DOHH2 (cell line): Measurements from ENCODE around the gene SRP72.

ENCODE experiments used
- H3F3A ChIP-seq: fragments of 200-600 bp; sonication (generic), shearing (Covaris generic); 2 replicates; pipeline ENCODE4 v1.6.0; 2016; ENCODE audit warnings: antibody characterized with exemption, mild to moderate bottlenecking; ENCODE audit not compliant: control insufficient read depth, insufficient read depth
- H3K27ac ChIP-seq: fragments of 200-600 bp; sonication (generic); 2 replicates; pipeline ENCODE4 v1.5.1; 2014; ENCODE audit warnings: low read depth, mild to moderate bottlenecking, low read length, moderate library complexity
- H3K27me3 ChIP-seq: fragments of 200-600 bp; sonication (generic); 2 replicates; pipeline ENCODE4 v1.6.1; 2014; ENCODE audit warnings: mild to moderate bottlenecking, low read length, mixed read lengths; ENCODE audit not compliant: control insufficient read depth
- H3K36me3 ChIP-seq: fragments of 200-600 bp; sonication (generic); 2 replicates; pipeline ENCODE4 v1.6.1; 2014; ENCODE audit warnings: mild to moderate bottlenecking, low read length, moderate library complexity, mixed read lengths; ENCODE audit not compliant: control insufficient read depth
- H3K4me1 ChIP-seq: fragments of 200-600 bp; sonication (generic); 2 replicates; pipeline ENCODE4 v1.6.1; 2014; ENCODE audit warnings: mild to moderate bottlenecking, low read length, mixed read lengths; ENCODE audit not compliant: control insufficient read depth
- H3K4me2 ChIP-seq: fragments of 200-600 bp; sonication (generic); 2 replicates; pipeline ENCODE4 v1.6.0; 2014; ENCODE audit warnings: mild to moderate bottlenecking, low read length, moderate library complexity
- H3K4me3 ChIP-seq: fragments of 200-600 bp; sonication (generic); 2 replicates; pipeline ENCODE4 v1.5.1; 2014; ENCODE audit warnings: mild to moderate bottlenecking, low read length, mixed read lengths
- H3K79me2 ChIP-seq: fragments of 200-600 bp; sonication (generic); 2 replicates; pipeline ENCODE4 v1.6.1; 2014; ENCODE audit warnings: mild to moderate bottlenecking, low read length, mixed read lengths; ENCODE audit not compliant: control insufficient read depth
- H3K9me2 ChIP-seq: fragments of 200-600 bp; sonication (generic); replicated peaks from 2 replicates; pipeline ENCODE4 v1.6.1; 2014; ENCODE audit warnings: mild to moderate bottlenecking, low read length, mixed read lengths; ENCODE audit not compliant: control insufficient read depth
- H3K9me3 ChIP-seq: fragments of 200-600 bp; sonication (generic); 2 replicates; pipeline ENCODE4 v1.6.1; 2014; ENCODE audit warnings: antibody characterized with exemption, low read length, mixed read lengths; ENCODE audit not compliant: control insufficient read depth, insufficient read depth
- H4K20me1 ChIP-seq: fragments of 200-600 bp; sonication (generic); 2 replicates; pipeline ENCODE4 v1.6.0; 2014; ENCODE audit warnings: low read depth, mild to moderate bottlenecking, antibody characterized with exemption, low read length, moderate library complexity; ENCODE audit not compliant: control insufficient read depth, insufficient read depth
- EZH2phosphoT487 ChIP-seq: fragments of 200-600 bp; sonication (generic); IDR thresholded peaks from 2 replicates; pipeline ENCODE4 v1.6.1; 2017; ENCODE audit warnings: borderline replicate concordance, mild to moderate bottlenecking, antibody characterized with exemption, low read length, moderate library complexity, mixed read lengths
- TF ChIP-seq, protein P1 (sequence below): fragments of 200-600 bp; sonication (generic); IDR thresholded peaks from one replicate; pipeline ENCODE4 v1.5.1; 2014; ENCODE audit warnings: antibody characterized with exemption, mild to moderate bottlenecking, low read depth, low read length; ENCODE audit not compliant: poor library complexity, severe bottlenecking

The SRP72 gene

DNA sequence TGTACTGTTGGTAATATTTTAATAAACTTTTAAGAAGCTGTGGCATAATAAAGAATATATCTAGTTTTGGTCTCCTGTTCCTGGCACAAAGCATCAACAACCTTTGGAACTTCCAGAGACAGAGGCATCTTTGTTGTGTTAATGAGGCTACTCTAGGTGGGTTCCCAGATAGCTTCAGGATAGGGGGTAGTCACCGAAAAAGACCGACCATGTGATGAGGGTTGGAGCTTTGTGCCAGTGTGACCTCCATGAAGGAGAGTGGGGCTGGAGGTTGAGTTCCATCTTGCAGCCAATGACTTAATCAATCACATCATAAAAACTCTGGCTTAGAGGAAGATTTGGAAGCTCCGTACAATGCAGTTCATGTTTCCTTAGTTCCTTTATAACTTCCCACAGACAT is 41.9 kb upstream of the SRP72 start:
- peak overlapping the region; percentile 43 for H3K27ac ChIP-seq
- peaks cover 51% of the 10 kb centered on the region for H3K36me3 ChIP-seq
- peak overlapping the region; percentile 8 for H3K4me3 ChIP-seq

DNA sequence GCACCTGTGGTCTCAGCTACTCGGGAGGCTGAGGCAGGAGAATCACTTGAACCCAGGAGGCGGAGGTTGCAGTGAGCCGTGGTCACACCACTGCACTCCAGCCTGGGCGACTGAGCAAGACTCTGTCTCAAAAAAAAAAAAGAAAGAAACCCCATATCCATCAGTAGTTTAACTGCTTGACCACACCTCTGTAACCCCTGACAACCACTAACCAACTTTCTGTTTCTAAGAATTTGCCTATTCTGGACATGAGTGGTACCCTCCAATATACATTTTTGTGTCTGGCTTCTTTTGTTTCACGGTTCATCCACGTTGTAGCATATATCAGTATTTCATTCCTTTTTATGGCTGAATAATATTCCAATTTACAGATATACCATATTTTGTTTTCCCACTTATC is 41.1 kb upstream of the SRP72 start:
- TF ChIP-seq EZH2phosphoT487 = no peak
- TF ChIP-seq, protein P1, sequence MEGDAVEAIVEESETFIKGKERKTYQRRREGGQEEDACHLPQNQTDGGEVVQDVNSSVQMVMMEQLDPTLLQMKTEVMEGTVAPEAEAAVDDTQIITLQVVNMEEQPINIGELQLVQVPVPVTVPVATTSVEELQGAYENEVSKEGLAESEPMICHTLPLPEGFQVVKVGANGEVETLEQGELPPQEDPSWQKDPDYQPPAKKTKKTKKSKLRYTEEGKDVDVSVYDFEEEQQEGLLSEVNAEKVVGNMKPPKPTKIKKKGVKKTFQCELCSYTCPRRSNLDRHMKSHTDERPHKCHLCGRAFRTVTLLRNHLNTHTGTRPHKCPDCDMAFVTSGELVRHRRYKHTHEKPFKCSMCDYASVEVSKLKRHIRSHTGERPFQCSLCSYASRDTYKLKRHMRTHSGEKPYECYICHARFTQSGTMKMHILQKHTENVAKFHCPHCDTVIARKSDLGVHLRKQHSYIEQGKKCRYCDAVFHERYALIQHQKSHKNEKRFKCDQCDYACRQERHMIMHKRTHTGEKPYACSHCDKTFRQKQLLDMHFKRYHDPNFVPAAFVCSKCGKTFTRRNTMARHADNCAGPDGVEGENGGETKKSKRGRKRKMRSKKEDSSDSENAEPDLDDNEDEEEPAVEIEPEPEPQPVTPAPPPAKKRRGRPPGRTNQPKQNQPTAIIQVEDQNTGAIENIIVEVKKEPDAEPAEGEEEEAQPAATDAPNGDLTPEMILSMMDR = no peak
- H3K9me3 ChIP-seq = no peaks in the 10 kb centered on the region
- peaks cover 49% of the 10 kb centered on the region for H3K36me3 ChIP-seq

More for the DNA sequence above, 41.9 kb upstream of the SRP72 start:
- no peak for TF ChIP-seq EZH2phosphoT487
- TF ChIP-seq, protein P1 = no peak
- Histone ChIP-seq H3K9me2 (no peaks in the 10 kb centered on the region), H3K27me3 (no peaks in the 10 kb centered on the region), H4K20me1 (peaks cover 36% of the 10 kb centered on the region), H3K79me2 (peaks cover 100% of the 10 kb centered on the region), H3K4me2 (peak overlapping the region; percentile 46), H3K4me1 (peaks cover 93% of the 10 kb centered on the region), H3K9me3 (no peaks in the 10 kb centered on the region), H3F3A (peaks cover 15% of the 10 kb centered on the region)

DNA sequence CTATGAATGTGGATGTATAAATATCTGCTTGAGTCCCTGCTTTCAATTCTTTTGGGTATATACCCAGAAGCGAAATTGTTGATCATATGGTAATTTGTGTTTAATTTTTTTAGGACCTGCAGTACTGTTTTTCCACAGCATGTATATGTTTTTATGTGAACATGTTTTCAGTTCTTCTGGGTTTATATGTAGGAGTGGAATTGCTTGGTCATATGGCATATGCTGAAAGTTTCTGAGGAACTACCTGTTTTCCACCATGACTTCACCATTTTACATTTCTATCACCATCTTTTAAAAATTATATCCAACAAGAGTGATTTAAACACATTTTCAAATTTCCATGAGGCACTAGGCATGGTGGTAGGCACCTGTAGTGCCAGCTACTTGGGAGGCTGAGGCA is 40.2 kb upstream of the SRP72 start:
- Histone ChIP-seq H3K4me3 (no peak overlapping the region), H3K4me1 (peaks cover 93% of the 10 kb centered on the region), H3K79me2 (peaks cover 100% of the 10 kb centered on the region), H3K9me3 (no peaks in the 10 kb centered on the region), H3K9me2 (no peaks in the 10 kb centered on the region), H3F3A (peaks cover 15% of the 10 kb centered on the region), H3K27me3 (no peaks in the 10 kb centered on the region), H4K20me1 (peaks cover 29% of the 10 kb centered on the region; the same call in 1 of the 2 replicates), H3K36me3 (peaks cover 54% of the 10 kb centered on the region), H3K4me2 (peak overlapping the region; percentile 46; the same call in 1 of the 2 replicates), H3K27ac (no peak overlapping the region)
- no peak for TF ChIP-seq EZH2phosphoT487
- TF ChIP-seq, protein P1 = no peak

More for the DNA sequence above, 41.1 kb upstream of the SRP72 start:
- peaks cover 36% of the 10 kb centered on the region for H4K20me1 ChIP-seq
- H3K4me3 ChIP-seq = peak overlapping the region; percentile 8
- peaks cover 15% of the 10 kb centered on the region for H3F3A ChIP-seq
- peak overlapping the region; percentile 46 for H3K4me2 ChIP-seq
- H3K4me1 ChIP-seq = peaks cover 93% of the 10 kb centered on the region
- H3K27me3 ChIP-seq = no peaks in the 10 kb centered on the region
- H3K9me2 ChIP-seq = no peaks in the 10 kb centered on the region
- H3K27ac ChIP-seq = peak overlapping the region; percentile 43
- H3K79me2 ChIP-seq = peaks cover 100% of the 10 kb centered on the region
